Stimulated activated CD4-positive, alpha-beta T cell treated with anti-CD3 and anti-CD28 coated beads, Interleukin-12 subunit alpha, Interleukin-12 subunit beta, amount 100 ng/mL, for 48 hours (primary cell): ENCODE data around the gene PHF23.

Experiments
- DNase-seq, 3 donors: peaks; one replicate each; pipeline ENCODE4 v3.0.0-alpha.2; 2020; ENCODE audit warnings: low read depth in 2 of 3, low spot score in 1 of 3

Gene PHF23

DNA sequence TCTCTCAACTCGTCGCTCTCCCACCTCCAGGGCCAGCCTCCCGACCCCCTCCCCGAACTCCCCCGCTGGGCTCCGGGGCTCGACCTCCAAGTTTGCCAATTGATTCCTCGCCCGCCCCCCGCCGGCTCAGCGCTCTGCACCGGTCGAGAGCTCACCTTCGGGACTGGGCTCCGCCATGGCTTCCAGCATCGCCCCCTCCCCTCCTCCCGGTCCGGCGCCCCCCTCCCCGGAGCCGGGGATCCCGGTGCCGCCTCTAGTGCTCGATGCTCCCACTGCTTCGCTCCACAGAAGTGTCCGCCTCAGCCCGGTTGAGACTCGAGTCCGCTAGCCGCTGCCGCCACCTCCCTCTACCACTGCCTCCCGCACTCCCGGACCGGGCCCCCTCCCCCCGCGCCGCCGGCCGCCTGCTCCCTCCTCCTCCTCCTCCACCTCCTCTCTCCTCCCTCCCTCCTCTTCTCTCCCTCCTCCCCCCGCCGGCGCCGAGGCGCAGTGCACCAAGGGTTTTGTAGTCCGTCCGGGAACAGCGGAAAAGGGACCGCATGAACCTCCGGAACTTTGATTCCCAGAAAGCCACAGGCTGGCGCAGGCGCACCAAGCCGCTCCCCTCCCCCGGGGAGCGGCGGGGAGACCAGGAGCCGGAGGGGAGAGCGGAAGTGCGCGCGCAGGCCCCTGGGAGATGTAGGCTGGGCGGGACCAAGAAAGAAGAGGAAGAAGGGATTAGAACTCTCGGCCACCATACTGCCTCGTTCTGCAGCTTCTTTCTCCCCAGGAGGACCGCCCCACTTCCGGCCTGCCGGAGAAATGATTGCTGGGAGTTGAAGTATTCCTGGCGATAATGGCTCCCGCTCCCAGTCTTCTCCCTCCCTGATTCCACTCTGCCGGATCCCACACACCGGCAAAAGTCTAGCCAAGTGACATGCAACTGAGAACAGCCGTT, at the start of gene PHF23:
TSS of gene PHF23 (minus strand) at position 367 of the 937 bp plus-strand sequence. CDS start at position 189, 178 bp downstream.
- DNase-seq: peak; percentile 92 to 97 (median 95)

DNA sequence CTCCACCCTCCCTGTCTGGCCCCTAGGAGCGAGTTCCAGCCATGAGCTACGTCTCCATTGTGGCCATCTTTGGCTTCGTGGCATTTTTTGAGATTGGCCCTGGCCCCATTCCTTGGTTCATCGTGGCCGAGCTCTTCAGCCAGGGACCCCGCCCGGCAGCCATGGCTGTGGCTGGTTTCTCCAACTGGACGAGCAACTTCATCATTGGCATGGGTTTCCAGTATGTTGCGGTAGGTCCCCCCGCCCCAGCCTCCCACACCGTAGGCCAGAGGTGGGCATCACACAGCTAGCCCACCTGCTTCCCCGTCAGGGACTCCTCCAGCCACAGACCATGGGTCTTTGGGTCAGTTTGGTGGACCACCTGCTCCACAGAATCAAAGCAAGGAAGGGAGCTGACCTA, 46.4 kb upstream of the PHF23 start:
- no peak for DNase-seq

DNA sequence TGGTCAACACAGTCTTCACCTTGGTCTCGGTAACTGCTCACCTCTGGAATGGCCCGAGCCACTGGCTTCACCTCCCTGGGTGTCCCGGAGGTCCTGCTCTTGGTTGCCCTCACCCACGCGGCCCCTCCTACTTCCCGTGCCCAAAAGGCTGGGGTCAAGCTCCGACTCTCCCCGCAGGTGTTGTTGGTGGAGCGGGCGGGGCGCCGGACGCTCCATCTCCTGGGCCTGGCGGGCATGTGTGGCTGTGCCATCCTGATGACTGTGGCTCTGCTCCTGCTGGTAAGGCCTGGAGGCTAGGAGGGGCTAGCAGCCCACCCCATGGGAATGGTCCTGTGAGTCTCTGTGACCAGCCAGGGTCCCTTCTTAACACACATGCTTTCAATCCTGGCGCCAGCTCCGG, 45.7 kb upstream of the PHF23 start:
- no peak for DNase-seq

DNA sequence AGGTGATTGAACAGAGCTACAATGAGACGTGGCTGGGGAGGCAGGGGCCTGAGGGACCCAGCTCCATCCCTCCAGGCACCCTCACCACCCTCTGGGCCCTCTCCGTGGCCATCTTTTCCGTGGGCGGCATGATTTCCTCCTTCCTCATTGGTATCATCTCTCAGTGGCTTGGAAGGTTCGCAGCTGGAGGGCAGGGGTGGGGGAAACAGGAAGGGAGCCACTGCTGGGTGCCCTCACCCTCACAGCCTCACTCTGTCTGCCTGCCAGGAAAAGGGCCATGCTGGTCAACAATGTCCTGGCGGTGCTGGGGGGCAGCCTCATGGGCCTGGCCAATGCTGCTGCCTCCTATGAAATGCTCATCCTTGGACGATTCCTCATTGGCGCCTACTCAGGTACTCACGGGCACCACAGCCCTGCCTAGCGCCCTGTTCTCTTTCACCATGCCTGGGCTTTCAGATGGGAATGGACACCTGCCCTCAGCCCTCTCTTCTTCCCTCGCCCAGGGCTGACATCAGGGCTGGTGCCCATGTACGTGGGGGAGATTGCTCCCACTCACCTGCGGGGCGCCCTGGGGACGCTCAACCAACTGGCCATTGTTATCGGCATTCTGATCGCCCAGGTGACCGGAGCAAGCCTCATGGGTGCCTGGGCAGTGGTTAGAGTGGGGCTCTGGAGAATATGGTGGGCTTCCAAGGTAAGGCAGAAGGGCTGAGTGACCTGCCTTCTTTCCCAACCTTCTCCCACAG, 44.4 kb upstream of the PHF23 start:
- no peak for DNase-seq

DNA sequence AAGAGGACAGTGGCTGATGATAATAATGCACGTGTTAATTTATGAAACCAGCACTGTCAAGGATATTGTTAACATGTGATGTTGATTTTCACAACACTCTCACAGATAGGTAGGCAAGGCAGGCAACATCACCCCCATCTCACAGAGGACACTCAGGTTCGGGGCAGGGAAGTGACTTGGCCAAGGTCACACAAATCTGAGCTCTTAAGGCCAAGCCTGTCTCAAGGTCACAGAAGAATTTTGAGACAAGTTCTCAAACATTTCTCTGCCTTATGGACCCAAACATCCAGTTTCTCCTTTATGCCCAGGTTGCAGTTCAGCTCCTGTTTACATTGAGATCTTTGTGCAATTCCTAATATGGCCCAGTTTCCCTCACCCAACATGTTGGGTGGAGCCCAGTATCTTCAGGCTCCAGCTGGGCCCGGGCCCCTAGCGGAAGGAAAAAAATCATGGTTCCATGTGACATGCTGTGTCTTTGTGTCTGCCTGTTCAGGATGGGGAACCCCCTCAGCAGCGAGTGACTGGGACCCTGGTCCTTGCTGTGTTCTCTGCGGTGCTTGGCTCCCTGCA, 43.6 kb upstream of the PHF23 start:
- DNase-seq: no peak

DNA sequence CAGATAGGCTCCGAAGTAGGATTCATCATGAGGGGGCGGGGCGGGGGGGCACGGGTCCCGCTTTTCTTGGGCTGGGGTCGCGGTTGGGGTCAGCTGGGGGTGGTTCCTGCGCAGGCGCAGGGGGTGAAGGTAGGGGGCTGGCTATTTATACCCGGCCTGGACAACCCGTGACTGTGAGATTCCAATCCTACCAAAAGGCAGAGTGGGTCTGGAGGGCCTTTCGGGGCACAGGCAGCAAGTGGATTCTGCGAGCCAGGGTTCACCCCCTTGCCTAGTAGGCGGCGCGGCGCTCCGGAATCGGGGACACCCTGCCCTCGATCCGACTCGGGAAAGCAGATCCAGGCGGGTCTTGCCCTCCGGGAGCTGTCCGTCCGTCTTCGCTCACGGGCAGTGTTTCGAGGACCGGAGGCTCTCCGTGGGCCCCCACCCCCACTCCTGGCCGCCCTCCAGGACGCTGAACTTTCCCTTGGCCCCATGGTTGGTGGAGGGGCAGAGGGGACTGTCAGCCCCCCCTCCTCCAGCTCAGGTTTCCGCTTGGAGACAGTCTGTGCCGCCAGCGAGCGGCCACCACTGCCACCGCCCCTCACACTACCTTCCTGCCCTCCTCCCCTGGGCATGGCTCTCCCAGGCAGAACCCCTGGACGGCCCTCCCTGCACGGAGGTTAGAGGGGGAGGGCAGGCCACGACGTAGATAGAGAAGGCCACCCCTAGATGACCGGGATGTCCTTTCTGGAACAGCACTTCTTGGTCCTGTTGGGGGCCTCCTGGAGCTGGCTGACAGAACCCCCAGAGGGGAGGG, 42.9 kb upstream of the PHF23 start:
- DNase-seq: no peak

DNA sequence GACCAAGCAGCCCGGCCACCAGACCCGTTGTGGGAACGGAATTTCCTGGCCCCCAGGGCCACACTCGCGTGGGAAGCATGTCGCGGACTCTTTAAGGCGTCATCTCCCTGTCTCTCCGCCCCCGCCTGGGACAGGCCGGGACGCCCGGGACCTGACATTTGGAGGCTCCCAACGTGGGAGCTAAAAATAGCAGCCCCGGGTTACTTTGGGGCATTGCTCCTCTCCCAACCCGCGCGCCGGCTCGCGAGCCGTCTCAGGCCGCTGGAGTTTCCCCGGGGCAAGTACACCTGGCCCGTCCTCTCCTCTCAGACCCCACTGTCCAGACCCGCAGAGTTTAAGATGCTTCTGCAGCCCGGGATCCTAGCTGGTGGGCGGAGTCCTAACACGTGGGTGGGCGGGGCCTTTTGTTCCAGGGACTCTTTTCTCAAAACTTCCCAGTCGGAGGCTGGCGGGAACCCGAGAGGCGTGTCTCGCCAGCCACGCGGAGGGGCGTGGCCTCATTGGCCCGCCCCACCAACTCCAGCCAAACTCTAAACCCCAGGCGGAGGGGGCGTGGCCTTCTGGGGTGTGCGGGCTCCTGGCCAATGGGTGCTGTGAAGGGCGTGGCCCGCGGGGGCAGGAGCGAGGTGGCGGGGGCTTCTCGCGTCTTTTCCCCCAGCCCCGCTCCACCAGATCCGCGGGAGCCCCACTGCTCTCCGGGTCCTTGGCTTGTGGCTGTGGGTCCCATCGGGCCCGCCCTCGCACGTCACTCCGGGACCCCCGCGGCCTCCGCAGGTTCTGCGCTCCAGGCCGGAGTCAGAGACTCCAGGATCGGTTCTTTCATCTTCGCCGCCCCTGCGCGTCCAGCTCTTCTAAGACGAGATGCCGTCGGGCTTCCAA, 42.1 kb upstream of the PHF23 start, which contains the start of gene SLC2A4:
TSS of gene SLC2A4 (plus strand) at position 645 of the 879 bp plus-strand sequence. CDS start at position 862, 217 bp downstream.
- peak; percentile 86 to 92 (median 87) for DNase-seq

DNA sequence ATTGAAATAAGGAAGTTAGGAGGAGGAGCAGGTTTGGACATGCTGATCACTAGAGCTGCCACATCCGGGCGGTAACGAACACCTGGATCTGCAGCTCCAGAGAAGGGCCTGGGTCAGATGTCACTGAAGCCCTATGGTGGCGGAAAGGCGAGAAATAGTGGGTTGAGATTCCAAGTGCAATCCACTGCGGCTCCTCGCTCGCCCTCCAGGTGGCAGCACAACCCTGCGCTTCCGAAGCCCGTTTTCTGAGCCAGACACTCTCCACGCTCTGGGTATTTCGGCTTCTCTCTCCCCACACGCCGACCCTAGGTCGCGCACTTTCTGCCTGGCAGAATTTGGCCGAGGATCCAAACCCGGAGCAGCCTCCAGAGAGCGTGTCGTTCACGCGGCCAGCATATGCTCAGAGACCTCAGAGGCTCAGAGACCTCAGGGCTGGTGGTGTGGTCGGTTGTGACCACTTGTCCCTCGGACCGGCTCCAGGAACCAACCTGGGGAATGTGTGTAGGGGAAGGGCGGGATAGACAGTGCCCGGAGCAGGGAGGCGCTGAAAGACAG, 41.3 kb upstream of the PHF23 start:
- DNase-seq: peak; percentile 77 to 86 (median 78)

DNA sequence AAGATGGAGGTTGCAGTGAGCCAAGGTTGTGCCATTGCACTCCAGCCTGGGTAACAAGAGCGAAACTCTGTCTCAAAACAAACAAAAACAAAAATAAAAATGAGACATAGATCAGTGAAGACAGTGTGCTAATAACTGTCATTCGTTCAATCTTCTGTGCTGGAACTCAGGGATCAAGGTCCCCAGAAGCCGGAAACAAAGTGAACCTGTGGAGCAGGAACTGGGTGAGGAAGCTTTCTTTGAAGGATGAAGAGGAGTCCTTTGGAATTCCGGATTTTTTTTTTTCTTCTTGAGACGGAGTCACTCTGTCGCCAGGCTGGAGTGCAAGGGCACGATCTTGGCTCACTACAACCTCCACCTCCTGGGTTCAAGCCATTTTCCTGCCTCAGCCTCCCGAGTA, 40.2 kb upstream of the PHF23 start:
- no peak for DNase-seq

DNA sequence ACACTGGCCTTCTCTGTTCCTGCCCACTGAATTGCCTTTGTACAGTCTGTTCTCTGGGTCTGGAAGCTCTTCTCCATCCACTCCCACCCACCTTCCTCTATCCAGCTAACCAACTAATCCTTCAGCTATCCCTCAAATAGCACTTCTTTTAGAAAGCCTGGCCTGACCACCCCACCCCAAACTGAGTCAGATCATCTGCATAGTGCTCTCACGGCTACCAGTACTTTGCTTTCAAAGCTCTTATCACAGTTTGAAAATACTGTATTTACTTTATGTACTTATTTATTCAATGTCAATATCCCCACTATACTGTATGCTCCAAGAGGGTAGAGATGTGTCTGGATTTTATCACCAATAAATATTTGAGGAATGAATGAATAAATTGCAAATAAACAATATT, 27.5 kb upstream of the PHF23 start:
- DNase-seq: no peak

DNA sequence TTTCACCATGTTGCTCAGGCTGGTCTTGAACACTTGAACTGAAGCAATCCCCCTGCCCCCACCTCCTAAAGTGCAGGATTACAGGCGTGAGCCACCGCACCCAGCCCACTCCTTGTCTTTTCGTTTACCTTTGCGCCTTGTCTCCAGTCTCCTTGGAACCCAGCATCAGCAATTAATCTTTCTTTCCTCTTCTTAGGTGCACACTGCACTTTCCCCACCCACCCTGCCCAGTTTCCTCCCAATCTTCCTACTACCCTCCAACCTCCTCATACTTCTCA, 24.5 kb upstream of the PHF23 start:
- no peak for DNase-seq

DNA sequence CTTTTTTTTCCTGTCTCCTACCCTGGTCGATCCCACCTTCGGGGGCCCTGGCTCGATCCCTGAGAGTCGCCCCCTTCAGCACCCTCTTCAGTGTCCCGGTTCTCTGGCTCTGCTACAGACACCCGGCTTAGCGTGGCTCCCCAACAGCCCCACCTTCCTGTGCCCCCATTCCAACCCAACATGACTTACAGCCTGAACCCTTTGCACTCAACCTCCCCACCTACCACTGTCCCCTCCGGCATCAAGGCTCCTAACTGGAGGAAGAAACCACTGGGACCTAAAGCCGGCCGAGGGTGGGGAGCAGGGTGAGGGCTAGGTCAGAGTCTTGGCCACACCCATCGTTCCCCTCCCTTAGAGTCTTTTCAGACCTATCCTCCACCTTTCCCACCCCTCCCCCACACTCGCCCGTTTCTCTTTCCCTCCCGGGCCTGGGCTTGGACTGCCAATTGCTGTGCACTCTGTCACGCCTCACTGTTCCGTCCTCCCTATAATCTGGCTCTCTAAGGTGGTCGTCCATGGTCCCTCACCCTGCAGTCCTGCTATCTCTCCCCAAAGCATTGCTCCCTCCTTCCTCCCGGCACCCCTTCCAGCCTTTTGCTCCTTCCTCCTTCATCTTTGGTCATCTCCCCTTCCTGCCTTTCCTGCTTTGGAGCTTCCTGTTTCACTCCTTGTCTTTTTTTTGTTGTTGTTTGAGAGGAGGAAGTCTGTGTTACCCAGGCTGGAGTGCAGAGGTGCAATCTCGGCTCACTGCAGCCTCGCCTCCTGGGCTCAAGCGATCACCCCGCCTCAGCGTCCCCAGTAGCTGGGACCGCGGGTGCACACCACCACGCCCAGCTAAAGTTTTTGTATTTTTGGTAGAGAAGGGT, 23.9 kb upstream of the PHF23 start:
- no peak for DNase-seq

DNA sequence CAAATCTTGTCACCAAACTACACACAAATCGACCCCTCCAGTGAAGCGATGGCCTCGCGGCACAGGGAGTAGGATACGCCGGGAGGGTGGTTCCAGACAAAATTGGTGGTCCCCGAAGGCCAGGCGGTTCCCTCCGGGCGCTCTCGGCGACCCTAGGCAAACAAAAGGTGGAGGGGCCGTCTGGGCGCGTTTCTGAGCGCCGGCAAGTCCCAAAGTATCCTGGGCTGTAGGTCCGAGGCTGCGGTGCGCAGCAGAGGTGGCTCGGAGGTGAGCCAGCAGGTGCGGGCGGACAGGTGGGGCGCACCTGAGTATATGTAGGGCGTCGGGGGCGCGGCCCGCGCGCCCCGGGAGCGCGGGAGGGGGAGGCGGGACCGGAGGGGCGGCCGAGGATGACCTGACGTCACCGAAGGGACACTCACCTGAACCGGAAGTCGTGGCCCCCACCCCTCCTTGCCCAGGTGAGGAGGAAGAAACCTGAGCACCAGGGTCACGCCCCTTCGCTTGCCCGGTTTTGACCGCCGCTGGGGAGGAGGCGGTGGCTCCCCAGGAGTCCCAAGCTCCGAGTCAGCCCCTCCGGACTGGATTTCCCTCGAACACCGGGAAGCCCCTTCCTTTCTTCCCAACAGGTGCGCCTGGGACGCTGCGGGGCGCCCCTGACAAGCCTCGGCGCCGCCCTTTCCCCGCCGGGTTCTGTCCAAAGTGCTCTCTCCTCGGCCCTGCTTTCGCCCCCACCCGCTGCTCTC, 23.1 kb upstream of the PHF23 start, which contains the start of gene CLDN7:
TSS of gene CLDN7 (minus strand) at position 287 of the 743 bp plus-strand sequence. CDS start 435 bp downstream, outside the sequence.
- DNase-seq: no peak

DNA sequence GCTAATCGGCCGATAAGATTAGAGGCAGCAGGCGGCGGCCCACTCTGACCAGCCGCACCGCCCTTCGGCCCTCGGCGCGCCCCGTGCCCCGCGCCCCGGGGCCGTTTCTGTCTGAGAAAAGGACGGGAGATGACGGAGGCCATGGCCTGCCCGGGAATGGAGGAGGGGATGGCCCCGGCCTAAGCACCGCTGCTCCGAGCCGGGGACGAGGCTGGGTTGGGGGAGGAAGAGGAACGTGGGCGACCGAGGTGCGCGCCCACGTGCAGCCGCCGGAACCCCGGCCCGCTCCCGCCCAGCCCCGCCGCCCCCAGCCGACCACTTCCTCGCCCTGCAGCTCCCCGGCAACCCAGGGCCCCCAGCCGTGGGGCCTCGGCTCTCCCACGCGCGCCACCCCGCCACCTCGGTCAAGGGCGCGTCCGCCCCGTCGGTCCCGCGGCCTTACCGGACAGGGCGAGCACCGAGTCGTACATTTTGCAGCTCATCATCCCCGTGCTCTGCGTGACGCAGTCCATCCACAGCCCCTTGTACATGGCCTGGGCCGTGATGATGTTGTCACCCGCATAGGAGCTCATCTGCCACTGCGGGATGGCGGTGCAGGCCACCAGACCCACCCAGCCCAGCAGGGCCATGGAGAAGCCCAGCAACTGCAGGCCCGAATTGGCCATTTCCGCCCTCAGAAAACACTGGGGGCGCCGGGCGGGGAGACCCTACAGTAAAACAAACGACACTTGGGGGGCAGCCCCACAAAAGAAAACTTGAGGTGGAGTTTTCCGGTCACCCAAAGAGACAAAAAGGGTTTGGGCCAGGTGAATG, 22.3 kb upstream of the PHF23 start:
- DNase-seq: no peak

DNA sequence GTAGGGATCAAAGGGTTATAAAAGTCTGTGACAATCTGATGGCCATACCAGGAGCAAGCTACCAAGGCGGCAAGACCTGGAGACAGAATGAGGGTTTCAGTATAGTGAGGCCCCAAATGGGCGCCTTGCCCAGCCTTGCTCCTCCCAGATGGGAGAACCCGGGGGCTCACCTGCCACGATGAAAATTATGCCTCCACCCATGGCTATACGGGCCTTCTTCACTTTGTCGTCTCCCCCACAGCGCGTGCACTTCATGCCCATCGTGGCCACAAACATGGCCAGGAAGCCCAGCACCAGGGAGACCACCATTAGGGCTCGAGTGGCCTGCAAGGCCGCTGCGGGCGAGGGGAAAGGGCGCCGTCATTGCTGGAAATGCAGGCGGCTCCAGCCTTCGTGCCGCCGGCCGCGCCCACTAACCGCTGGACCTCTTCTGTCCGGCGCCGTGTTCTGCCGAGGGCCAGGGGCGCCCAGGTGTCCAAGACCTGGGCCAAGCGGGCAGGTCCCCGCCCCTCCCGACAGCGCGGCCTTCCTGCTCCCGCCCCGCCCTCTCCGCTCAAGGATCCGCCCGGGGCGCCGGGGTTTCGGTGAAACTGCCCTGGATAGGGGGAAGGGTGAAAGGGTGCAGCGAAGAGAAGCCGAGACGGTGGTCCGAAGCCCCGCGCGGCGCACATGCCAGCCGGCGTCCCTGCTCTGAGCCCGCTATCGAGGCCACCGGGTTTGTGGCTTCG, 21.6 kb upstream of the PHF23 start:
- no peak for DNase-seq

DNA sequence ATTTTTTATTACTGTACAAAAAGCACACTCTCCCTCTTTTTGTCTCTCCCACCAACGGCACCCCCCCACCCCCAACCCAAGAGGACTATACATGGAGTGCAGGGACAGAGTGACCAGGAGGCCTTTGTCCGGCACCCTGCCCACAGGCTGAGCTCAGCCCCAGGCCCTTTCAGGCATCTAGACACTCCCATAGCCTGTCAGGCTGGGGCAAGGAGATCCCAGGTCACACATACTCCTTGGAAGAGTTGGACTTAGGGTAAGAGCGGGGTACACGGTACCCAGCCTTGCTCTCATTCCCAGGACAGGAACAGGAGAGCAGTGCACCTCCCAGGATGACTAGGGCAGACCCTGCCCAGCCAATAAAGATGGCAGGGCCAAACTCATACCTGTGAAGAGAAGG, 20.9 kb upstream of the PHF23 start:
- no peak for DNase-seq

DNA sequence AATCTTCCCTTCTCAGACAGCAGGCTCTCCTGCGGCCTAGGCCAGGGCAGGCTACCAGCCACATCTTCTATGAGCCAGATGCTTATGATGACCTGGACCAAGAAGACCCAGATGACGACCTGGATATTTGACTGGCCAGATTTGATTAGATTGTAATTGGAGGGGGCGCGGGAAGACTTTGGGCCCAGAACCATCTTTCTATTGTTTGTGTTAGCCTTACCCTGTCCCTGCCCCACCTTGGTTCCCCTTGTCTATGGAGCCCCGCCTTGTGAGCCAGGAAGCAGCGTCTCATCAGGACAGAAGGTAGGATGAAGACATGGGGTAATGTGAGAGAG, 20.3 kb upstream of the PHF23 start:
- no peak for DNase-seq
